NB4 (cell line): Measurements from ENCODE around the gene PTPN20.

Experiments used
- DNase-seq: peaks from one replicate; pipeline ENCODE4 v3.0.0; 2010; ENCODE audit warnings: low read depth
- H3K4me3 ChIP-seq: one replicate; pipeline ENCODE4 v1.5.1; 2011; ENCODE audit warnings: mild to moderate bottlenecking, low read depth, low read length, moderate library complexity
- MYC ChIP-seq: IDR thresholded peaks from 2 replicates; pipeline ENCODE4 v1.6.1; 2011; ENCODE audit warnings: low read depth, low read length
- POLR2A ChIP-seq: IDR thresholded peaks from 2 replicates; pipeline ENCODE4 v1.6.1; 2011; ENCODE audit warnings: mild to moderate bottlenecking; ENCODE audit not compliant: insufficient read length; ENCODE audit errors: extremely low read depth
- TF ChIP-seq, protein P1 (sequence below): IDR thresholded peaks from 2 replicates; pipeline ENCODE4 v1.6.1; 2011; ENCODE audit warnings: low read depth, low read length
- TF ChIP-seq, protein P2 (sequence below): IDR thresholded peaks from one replicate; pipeline ENCODE4 v1.5.1; 2012; ENCODE audit warnings: low read depth, low read length

Gene PTPN20

DNA sequence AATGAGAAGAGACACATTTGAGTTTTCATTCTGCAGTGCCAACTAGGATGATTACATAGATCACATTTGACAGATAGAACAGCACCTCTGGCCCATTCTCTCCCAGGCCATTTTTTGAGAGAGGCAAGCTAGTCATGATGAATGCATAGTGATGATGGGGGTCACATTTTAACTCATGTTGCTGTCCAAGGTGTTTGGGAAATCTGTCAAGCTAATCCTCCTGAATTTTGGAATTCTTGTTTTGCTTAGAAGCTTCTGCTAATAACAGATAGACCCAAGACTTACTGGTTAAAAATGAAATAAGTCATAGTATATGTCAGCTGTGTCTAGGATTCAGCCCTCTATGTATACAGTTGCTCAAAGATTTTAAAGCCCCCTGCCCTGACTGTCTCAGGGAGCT is 101.0 kb downstream of the PTPN20 start:
- no peak overlapping the region for H3K4me3 ChIP-seq
- TF ChIP-seq POLR2A (no peak), MYC (no peak)
- TF ChIP-seq, protein P1, sequence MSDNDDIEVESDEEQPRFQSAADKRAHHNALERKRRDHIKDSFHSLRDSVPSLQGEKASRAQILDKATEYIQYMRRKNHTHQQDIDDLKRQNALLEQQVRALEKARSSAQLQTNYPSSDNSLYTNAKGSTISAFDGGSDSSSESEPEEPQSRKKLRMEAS: no peak
- TF ChIP-seq, protein P2, sequence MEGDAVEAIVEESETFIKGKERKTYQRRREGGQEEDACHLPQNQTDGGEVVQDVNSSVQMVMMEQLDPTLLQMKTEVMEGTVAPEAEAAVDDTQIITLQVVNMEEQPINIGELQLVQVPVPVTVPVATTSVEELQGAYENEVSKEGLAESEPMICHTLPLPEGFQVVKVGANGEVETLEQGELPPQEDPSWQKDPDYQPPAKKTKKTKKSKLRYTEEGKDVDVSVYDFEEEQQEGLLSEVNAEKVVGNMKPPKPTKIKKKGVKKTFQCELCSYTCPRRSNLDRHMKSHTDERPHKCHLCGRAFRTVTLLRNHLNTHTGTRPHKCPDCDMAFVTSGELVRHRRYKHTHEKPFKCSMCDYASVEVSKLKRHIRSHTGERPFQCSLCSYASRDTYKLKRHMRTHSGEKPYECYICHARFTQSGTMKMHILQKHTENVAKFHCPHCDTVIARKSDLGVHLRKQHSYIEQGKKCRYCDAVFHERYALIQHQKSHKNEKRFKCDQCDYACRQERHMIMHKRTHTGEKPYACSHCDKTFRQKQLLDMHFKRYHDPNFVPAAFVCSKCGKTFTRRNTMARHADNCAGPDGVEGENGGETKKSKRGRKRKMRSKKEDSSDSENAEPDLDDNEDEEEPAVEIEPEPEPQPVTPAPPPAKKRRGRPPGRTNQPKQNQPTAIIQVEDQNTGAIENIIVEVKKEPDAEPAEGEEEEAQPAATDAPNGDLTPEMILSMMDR: no peak
- DNase-seq: no peak

DNA sequence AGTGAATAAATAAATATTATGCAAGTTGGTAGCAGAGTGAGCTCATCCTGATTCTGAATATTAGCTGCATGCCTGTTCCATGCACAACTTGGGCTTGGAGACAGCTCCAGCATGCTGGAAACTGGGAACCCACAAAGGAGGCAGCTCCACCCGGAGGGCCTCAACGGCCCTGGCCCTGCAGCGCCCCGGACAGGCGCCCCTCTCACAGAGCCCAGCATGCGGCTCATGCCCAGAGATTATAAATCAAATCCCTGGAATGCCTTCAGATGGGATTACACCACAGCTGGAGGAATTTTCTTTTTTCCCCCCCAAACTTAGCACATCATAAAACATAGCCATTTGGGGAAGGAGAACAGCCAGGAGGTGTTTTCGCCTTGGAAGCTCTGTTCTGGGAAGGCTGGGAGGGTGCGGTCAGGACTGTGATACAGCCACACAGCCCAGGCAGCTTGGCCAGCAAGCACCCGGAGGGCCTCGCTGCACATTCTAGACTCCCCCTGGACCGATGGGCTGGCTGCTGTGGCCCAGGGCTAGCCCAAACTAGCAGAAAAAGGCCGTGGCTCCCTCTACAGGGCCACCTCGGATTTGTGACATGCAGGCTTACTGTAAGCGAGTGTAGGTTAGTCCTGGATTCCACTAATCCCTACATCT is 102.4 kb downstream of the PTPN20 start:
- TF ChIP-seq, protein P1: no peak
- TF ChIP-seq, protein P2: no peak
- TF ChIP-seq MYC: no peak
- TF ChIP-seq POLR2A: no peak
- no peak for DNase-seq

DNA sequence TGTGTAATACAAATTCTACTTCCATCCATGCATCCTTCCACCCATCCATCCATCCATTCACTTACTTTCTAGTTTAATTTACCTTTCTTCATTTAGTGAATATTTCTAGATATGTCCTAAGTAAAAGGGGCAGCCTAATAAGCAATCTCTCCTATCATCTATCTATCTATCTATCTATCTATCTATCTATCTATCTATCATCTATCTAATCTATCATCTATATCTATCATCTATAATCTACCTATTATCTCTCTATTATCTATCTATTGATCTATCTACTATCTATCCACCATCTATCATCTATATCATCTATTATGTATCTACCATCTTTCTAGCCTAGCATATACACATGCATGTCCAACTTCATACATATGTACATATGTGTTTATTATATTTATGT is 104.2 kb downstream of the PTPN20 start:
- no peak for TF ChIP-seq POLR2A
- no peak for TF ChIP-seq MYC
- TF ChIP-seq, protein P2: no peak
- TF ChIP-seq, protein P1: no peak
- DNase-seq: no peak
- no peak overlapping the region for H3K4me3 ChIP-seq

More for the DNA sequence above, 102.4 kb downstream of the PTPN20 start:
- no peak overlapping the region for H3K4me3 ChIP-seq

DNA sequence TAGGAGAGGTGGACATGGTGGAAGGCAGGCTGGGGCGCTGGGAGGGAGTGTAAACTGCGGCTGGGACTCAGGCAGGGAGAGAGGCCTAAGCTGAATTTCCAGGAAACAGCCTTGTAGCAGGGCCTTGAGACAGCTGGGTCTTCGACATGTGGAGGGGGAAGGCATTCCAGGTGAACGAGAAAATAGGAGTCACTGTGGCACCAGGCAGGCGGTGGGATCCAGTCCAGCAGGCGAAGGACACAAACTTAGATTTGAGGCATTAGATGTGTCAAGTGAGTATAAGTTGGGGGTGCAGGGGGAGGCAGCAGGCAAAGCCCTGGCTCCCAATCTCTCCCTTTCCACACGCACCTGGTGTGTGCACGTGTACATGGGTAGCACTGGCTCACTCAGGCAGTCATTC is 105.3 kb downstream of the PTPN20 start:
- no peak for DNase-seq
- no peak overlapping the region for H3K4me3 ChIP-seq
- TF ChIP-seq, protein P1: no peak
- TF ChIP-seq POLR2A (no peak), MYC (no peak)
- TF ChIP-seq, protein P2: no peak

DNA sequence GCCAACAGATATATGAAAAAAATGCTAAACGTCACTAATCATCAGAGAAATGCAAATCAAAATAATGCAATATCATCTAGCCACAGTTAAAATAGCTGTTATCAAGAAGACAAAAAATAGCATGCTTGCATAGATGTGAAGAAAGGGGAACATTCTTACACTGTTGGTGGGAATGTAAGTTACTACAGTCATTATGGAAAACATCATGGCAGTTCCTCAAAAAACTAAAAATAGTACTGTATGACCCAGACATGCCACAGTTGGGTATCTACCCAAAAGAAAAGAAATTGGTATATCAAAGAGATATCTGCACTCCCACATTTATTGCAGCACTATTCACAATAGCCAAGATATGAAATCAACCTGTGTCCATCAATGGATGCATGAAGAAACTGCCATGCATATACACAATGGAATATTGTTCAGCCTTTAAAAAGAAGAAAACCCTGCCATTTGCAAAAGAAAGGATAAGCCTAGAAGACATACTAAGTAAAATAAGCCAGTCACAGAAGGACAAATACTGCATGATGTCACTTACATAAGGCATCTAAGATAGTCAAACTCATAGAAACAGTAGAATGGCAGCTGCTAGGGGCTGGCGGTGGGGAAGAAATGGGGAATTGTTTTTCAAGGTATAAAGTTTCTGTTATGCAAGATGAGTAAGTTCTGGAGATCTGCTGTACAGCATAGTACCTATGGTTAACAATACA is 107.0 kb downstream of the PTPN20 start:
- TF ChIP-seq MYC (no peak), POLR2A (no peak)
- TF ChIP-seq, protein P2: no peak
- TF ChIP-seq, protein P1: no peak
- no peak overlapping the region for H3K4me3 ChIP-seq
- no peak for DNase-seq
